HG02588 (cell line): ENCODE measurements around the gene LEKR1.
"Not testable (repeated sequence)": the region's sequence is repeated elsewhere in the genome, so short reads cannot be mapped to it uniquely, and the experiment has no call there.

ENCODE experiments used
- ATAC-seq: cut with Tn5 transposase; IDR thresholded peaks from one replicate; pipeline ENCODE4 v1.9.1; 2021; ENCODE audit warnings: mild to moderate bottlenecking, moderate library complexity; ENCODE audit not compliant: unreplicated experiment

Gene LEKR1

GRCh38 chr3:156826144-156826895 is at the start of gene LEKR1:
LEKR1 (plus strand) TSS chr3:156826353; CDS start chr3:156829330, 2,977 bp downstream.
- ATAC-seq, result peak; percentile 91

- no peak for ATAC-seq
These were observed 49.3 kb upstream of the LEKR1 start for GRCh38 chr3:156776871-156777270.

DNA sequence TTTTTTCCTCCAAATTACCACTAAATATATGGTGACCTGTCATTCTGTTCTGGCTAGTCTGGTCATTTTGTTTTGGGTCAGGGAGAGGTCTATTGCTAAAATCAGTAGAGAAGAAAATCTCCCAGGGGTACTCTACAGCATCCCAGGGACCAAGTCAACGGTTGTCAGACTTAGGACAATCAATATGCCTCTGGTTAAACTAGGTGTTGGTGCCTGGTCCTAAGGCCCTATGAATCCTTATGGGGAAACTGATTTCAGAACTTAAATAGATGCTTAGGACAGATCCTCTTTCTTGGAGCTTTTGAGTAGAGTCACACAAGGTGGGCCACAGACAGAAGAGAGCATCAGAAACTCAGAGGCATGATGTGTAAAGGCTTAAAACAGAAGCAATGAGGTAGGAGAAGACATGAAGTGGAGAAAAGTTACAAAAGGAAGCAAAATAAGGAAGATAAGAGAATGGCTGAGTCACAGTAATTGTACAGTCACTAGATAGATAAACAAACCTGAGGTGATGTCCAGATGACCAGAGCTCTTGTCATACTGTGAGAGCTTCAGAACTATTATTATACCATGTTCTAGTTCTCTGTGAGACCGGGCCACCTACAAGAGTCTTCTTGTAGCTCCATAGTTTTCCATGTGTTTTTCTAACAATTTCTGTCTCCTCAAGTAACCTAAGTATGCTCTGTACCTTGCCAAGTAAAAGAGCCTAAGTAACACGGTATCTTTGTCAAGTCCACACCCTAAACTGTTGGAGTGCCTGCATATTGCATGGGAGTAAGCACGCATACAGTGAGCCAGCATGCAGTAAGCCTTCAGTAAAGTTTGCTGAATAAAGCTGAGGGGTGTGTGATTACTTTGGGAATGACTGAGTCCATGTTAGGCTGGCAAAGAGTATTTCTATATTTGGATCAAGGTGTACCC is 44.6 kb upstream of the LEKR1 start:
- no peak for ATAC-seq

DNA sequence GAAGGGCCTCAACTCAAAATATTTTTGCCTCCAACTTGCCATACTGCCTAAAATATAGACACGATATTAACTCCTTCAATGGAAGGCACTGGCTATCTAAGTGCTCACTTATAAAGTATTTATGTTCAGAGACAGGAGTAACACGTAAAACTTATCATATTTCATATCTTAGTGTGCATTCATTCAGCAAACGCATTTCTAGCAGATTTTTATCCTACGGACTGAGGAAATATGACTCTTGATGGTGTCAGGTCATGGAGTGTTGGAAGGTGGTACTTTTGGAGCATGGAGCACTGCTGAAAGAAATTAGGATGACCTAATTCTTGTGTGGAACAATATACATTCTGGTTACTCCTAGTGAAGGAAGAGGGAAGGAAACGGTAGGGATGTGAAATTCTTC is 43.8 kb upstream of the LEKR1 start:
- ATAC-seq, result no peak

DNA sequence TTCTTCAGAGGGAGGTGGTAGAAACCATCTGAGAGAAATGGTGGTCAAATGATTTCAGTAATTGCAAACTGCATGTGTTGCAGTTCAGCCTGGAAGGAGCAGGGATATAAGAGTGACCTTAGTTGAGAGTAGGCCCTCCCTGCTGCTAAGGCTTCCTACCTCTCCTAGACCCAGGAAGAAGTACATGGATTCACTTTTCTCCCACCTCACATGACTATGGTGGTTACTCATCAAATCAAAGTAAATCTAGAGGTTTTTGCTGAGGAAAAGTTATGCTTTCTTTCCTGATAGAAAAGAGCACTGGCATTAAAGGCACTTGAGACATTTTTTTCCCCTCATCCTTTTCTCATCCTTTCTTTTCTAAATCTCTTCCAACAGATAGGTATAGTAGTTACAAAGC is 43.2 kb upstream of the LEKR1 start:
- no peak for ATAC-seq

GRCh38 chr3:156787001-156787400 is 39.2 kb upstream of the LEKR1 start:
- ATAC-seq, result no peak

DNA sequence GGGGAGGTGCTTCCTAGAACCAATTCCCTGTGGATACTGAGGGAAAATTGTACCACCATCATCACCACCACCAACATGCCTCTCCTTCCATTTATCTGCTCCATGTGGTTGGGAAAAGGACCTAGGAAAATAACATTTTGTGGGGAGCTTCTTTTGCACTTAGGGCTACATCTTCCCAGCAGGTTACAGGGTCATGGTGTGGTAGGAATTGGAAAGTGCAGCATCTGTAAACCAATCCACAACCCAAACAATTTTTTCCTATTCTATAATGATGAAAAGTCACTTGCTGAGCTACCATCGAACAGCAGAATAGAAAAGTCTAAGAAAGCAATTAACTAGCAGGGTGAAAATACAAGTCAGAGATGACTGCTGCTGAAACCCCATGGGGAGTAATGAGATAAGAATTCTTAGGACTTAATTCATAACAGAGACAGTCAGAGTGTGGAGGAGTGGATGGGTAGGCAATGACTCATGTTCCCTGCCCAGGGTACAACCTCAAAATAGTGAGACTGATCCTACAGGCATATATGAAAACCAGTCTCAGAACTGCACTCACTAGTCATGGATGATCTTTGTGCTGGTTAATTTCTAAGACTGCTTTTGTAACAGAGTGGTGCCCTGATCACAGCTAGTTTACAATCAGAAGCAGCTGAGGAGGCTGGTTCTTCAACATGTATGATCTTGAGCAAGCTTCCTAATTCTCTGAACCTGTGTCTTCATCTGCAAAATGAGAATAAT is 38.1 kb upstream of the LEKR1 start:
- ATAC-seq, result peak; percentile 85

- no peak for ATAC-seq
These were observed 37.3 kb upstream of the LEKR1 start for GRCh38 chr3:156788846-156789245.

- no peak for ATAC-seq
These were observed 36.0 kb upstream of the LEKR1 start for GRCh38 chr3:156790156-156790555.

DNA sequence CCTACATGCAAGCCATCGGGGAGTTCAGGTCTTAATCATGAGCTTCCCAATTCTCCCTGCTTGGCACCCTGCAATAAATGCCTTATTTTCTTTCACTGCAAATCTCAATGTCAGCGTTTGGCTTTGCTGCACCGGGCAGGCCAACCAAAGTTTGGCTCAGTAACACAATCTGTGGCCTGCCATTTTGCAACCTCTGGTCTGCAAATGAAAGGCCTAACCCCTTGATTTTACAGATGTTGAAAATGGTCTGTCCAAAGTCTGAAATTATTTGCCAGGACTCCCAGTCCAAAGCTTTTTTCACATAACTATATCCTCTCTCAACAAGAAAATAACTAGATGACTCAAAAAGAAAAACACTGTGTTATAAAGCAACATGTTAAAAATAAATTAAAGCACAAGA is 34.0 kb upstream of the LEKR1 start:
- no peak for ATAC-seq

- no peak for ATAC-seq
These were observed 33.6 kb upstream of the LEKR1 start for GRCh38 chr3:156792536-156792935.

DNA sequence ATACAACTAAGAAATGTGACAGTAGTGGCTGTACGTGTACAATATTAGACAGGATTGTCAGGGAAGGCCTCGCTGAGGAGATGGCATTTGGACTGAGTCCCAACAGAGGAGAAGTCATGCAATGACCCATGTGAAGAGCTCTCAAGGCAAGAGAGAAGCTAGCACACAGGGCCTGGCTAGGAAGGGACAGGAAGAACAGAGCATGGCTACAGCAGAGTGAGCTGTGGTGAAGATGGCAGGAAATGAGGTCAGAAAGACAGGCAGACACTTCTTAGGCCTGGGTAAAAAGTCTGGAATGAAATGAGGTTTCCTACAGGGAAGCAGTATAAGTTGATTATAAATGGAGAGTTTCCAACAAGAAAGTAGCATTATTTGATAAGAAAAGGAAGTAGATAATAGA is 33.2 kb upstream of the LEKR1 start:
- ATAC-seq, result no peak

DNA sequence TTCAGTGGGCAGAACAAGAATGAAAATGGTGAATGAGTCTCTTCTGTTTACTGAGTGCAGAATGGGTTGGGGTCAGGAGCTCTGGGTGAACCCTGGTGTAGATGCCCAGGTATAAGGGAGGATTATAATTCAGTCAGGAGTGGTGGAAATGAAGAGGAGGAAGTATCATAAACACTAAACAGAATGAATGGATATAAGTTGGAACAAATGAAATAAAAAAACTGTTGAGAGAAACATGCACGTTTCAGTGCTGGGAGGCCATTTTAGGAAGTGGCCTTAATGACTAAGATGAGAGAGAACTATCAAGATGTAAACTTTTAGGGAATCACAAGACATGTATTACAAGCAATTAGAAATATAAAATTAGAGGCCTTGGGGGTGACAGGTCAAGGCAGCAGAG is 32.8 kb upstream of the LEKR1 start:
- no peak for ATAC-seq

- ATAC-seq, result no peak
These were observed 32.3 kb upstream of the LEKR1 start for GRCh38 chr3:156793851-156794250.

GRCh38 chr3:156795890-156796481 is 30.2 kb upstream of the LEKR1 start:
- ATAC-seq, result no peak

DNA sequence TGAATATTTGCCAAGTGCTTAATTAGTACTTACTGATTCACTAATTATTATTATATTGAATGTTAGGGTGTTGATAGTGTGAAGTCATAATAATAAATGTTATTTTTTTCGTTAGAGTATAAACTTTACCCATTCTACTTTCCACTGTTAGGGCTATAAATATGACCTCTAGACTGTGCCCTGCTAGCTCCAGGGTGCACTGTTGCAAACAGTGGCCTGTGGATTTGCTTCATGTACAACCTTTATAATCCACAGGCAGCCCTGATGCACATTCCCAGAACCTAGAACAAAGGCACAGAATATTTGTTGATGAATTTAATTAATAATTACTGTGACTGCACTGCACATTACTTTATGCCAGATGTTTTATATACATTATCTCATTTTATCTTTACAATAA is 28.8 kb upstream of the LEKR1 start:
- no peak for ATAC-seq

- ATAC-seq, result not testable (repeated sequence)
These were observed 25.9 kb upstream of the LEKR1 start for GRCh38 chr3:156800287-156800686.

DNA sequence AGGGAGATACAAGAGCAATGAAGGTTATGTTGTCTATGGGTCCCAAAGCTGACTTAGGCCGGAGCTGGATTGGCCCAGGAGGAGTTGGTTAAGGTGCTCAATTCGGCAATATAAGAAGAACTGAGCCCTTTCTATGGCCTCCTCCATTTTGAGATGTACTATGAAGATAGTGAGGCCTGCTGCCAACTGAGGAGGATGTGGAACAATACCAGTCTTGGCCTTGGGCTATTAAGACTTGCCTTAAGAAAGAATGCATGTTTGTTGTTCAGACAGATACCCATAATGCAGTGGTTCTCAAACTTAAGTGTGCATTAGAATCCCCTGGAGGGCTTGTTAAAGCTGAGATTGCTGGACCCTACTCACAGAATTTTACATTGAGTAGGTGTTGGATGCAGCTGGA is 24.4 kb upstream of the LEKR1 start:
- ATAC-seq, result no peak

DNA sequence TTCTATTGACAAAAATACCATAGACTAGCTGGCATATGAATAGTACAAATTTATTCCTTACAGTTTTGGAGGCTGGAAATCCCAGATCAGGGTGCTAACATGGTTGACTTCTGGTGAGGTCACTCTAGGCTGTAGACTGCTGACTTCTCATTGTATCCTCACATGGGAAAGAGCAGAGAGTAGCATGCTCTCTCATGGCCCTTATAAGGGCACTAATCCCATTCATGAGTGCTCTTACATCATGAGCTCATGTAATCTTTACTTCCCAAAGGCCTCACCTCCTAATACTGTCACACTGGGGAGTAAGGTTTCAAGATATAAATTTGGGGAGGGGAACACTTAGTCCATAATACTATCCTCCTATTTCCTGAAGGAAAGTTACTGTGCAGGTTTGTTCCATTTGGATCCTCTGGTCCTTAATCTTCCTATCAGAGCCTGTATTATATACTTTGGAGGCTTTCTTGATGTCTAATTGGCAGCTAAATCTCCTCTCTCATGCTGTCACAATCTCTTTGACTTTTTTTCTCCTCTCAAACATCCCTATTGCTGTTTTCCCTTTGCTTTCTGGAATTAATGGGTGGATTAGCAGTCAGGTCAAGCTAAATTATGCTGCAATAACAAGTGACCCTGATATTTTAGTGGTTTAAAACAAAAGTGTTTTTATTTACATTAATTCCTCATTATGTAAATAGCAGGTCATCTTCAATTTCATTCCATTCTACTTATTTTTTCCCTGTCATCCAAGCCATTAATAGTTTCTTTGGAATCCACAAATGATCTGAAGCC is 23.1 kb upstream of the LEKR1 start:
- no peak for ATAC-seq
